Measurements from ENCODE around the gene SLC22A13. TPM values are rescaled to one million over a fixed set of nuclear protein-coding genes. Genes with fewer than 3 reads are reported as not detected.

Gene SLC22A13
- total and polyA plus RNA-seq, 2 of the 4 experiments (the other 2 are of a cell fraction), result under 0.01 to 0.22 TPM

GRCh38 chr3:38308456-38308855 is 42.8 kb downstream of the SLC22A13 start:
- no peak overlapping the region for H2BK15ac ChIP-seq (ENCODE audit: low read depth, low read length)
- H3K9ac ChIP-seq (ENCODE audit: low read depth, low read length), result no peak overlapping the region
- no peak overlapping the region for H3K4me3 ChIP-seq (ENCODE audit: insufficient read depth, low read depth, low read length)
- H2AFZ ChIP-seq (replicated peaks; ENCODE audit: low read length, poor library complexity), result no peak overlapping the region
- peaks cover 25% of the 10 kb centered on the region for H3K27me3 ChIP-seq (ENCODE audit: control insufficient read depth, insufficient read depth, low read length)
- no peak overlapping the region for H3K14ac ChIP-seq (replicated peaks; ENCODE audit: low read depth, low read length)
- H2AK5ac ChIP-seq (ENCODE audit: low read depth, low read length), result no peak overlapping the region
- H3K4me2 ChIP-seq (ENCODE audit: low read depth, low read length), result no peak overlapping the region
- no peaks in the 10 kb centered on the region for H3K4me1 ChIP-seq (ENCODE audit: control insufficient read depth, insufficient read depth, low read length)
- H2BK5ac ChIP-seq (ENCODE audit: low read depth, low read length, poor library complexity, severe bottlenecking), result no peak overlapping the region
- no peak overlapping the region for H4K5ac ChIP-seq (ENCODE audit: low read depth, low read length)
- in situ Hi-C loops (cut with MboI; ENCODE audit: low sequenced_read_pairs), result no loop called here
- no peaks in the 10 kb centered on the region for H3K36me3 ChIP-seq (ENCODE audit: control insufficient read depth, insufficient read depth, low read length)
- no peak overlapping the region for H3K56ac ChIP-seq (ENCODE audit: extremely low read depth, insufficient read depth, low read length)
- H3K18ac ChIP-seq (ENCODE audit: low read depth, low read length), result no peak overlapping the region
- no peak overlapping the region for H2AK9ac ChIP-seq (replicated peaks; ENCODE audit: low read depth, low read length, poor library complexity)
- TF ChIP-seq CEBPB (IDR thresholded peaks at IDR 0.05; ENCODE audit: low read depth, low read length) (no peak), MXI1 (IDR thresholded peaks at IDR 0.05; ENCODE audit: borderline replicate concordance, low read depth, low read length) (no peak)
- ATAC-seq (ENCODE audit: low read depth) (no peak), DNase-seq (no peak)
- no peaks in the 10 kb centered on the region for H3K9me3 ChIP-seq (ENCODE audit: control insufficient read depth, insufficient read depth, low read length)
- no peaks in the 10 kb centered on the region for H3K9me1 ChIP-seq (ENCODE audit: insufficient read depth, low read length)
- H4K20me1 ChIP-seq (ENCODE audit: insufficient read depth, low read length), result no peaks in the 10 kb centered on the region
- H4K91ac ChIP-seq (ENCODE audit: insufficient read depth, low read depth, low read length), result no peak overlapping the region
- intact Hi-C loops (cut with micrococcal nuclease), result no loop called here
- ChIA-PET CTCF (no interaction called here), POLR2A (ENCODE audit: unreplicated experiment) (no interaction called here)
- 56% methylated on average over 1 of the region's 9 CpGs; no CpG with 5 or more reads in 1 of the 2 experiments for WGBS, 2 experiments (ENCODE audit: extremely low coverage in 2 of 2, insufficient read length in 1 of 2)
- H3K27ac ChIP-seq (ENCODE audit: insufficient read depth, low read length), result no peak overlapping the region
- no peak overlapping the region for H4K8ac ChIP-seq (ENCODE audit: low read depth in 2 of 2, low read length in 2 of 2)
- no peak overlapping the region for H2BK120ac ChIP-seq (ENCODE audit: low read depth, low read length)
- H3K4ac ChIP-seq (ENCODE audit: low read depth, low read length), result no peak overlapping the region
- H2BK20ac ChIP-seq (ENCODE audit: low read depth, low read length), result no peak overlapping the region
- H3K79me1 ChIP-seq (ENCODE audit: low read depth in 1 of 2, low read length in 2 of 2), result no peaks in the 10 kb centered on the region
- dilution Hi-C loops (cut with HindIII; ENCODE audit: low sequenced_read_pairs, unreplicated experiment), result no loop called here
- no TSS peak for BruUV-seq (replicated peaks)
- H3K23ac ChIP-seq (ENCODE audit: low read depth, low read length), result no peak overlapping the region

Data from IMR-90 (cell line).